ENCODE results near the gene BMPR1A.
"Not testable (repeated sequence)": the region's sequence is repeated elsewhere in the genome, so short reads cannot be mapped to it uniquely, and the experiment has no call there.

BMPR1A gene

DNA sequence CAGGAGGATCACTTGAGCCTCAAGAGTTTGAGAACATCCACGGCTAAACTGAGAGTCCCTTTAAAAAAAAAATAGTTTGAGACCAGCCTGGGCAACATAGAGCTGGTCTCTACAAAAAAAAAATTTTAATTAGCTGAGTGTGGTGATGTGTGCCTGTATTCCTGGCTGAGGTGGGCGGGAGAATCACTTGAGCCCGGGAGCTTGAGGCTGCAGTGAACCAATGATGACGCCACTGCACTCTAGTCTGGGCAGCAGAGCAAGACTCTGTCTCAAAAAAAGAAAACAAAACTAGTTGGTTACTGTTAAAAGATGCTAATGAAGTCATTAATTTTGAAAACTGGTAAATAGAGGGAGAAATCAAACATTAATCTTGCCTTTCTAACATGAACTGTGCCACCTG is 124.6 kb downstream of the BMPR1A start:
- DNase-seq (ENCODE audit: low spot score), result no peak

DNA sequence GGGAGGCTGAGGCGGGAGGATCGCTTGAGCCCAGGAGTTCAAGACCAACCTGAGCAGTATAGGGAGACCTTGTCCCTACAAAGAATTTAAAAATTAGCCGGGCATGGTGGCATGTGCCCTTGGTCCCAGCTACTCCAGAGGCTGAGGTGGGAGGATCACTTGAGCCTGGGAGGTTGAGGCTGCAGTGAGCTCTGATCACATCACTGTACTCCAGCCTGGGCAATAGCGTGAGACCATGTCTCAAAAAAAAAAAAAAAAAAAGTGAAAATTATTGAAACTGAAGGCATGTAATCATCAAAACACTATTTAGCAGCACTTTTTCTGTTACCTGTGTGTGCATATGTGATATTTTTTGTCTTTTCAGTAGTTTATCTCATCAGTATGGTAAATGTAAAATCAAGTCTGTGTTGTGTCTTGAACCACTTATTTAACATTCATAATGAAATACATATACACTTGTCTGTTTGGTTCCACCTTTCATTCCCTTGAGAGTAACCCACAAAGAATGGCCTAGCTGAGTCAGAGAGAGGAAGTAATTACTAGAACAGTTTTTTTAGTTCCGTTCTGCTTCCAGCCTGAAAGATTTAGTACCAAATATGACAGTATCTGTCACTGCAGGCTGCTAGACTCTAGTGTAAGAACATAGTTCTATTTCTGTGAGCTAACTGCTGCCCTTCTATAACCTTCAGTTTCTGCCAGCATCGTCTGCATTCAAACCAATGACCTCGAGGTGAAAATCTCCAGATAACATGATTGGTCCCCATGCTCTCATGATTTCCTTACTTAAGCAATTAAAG is 132.4 kb downstream of the BMPR1A start:
- DNase-seq (ENCODE audit: low spot score), result no peak

DNA sequence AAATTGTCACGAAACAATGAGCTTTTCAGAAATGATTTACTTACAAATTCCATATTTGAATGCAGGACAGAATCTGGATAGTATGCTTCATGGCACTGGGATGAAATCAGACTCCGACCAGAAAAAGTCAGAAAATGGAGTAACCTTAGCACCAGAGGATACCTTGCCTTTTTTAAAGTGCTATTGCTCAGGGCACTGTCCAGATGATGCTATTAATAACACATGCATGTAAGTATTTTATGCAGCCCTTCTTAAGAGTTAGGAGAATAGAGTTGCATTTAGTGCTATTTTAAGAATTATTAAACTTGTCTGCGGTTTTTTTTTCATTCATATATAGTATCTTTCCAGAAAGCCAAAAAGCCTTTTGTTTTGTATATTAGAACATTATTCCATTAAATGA is 133.6 kb downstream of the BMPR1A start:
- no peak for DNase-seq (ENCODE audit: low spot score)

DNA sequence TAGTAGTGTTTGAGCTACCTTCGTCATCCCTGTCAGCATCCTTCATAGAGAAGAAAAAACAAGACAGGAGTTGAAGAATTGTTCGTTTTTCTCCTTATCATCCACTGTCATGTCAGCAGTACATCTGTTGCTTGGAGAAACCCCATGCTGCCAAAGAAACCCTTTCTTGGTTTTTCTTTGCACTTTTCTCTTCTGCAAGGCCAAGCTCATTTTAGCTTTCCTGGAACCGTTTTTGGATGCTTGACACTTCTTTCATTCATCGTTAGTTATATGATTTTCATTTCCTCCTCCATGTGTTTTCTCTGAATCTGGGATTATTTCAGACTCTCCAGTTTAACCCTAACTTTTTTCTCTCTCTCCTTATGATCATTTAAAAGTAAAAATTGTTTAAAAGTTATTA is 142.1 kb downstream of the BMPR1A start:
- no peak for DNase-seq (ENCODE audit: low spot score)

DNA sequence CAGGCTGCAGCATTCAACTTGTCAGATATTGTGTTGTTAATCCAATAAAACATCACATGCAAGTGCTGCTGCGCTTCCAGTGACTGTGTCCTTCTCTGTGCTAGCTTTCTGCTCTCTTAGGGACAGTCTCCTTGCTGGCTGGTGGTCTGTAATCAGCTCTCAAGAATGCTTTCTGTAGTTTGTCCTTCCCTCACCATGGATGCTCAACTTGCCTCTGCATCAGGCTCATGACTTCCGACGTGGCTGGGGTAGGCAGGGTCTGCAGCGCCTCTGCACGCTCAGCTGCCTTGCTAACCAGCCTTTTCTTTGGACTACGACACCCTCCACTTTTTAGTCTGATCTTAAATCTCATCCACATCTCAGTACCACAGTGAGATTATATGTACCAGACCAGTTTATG is 142.7 kb downstream of the BMPR1A start:
- DNase-seq (ENCODE audit: low spot score), result no peak

DNA sequence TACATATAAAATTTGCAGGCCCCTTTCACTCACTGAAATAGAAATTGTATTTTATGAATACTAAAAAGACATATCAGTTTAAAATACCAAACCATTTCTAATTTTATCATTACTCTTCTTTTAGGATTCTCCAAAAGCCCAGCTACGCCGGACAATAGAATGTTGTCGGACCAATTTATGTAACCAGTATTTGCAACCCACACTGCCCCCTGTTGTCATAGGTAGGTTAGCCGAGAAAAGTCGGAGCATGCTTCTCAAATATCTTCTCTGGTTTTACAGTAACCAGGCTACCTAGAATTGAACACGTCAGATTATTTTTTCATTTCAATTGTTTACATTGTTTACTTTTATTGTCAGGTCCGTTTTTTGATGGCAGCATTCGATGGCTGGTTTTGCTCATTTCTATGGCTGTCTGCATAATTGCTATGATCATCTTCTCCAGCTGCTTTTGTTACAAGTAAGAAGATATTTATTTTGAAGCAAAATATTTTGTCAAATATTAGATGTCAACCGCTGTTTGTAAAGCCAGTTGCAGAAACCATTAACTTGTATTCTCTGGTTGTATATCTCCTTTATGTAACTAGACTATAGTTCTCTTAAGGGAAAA is 143.4 kb downstream of the BMPR1A start:
- peak; percentile 41 for DNase-seq (ENCODE audit: low spot score)

DNA sequence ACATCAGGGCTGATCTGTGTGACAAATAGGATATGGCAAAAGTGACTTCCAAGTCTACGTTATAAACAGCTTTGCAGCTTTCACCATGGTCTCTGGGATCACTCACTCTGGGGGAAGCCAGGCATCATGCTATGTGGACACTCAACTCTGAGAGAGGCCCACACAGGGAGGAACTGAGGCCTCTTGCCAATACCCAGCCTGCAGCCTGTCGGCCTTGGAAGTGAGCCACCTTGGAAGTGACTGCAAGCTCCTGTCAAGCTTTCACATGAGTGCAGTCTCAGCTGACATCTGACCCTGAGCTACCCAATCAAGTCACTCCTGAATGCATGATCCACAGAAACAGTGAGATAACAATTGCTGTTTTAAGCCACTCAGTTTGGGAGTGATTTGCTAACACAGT is 144.5 kb downstream of the BMPR1A start:
- DNase-seq (ENCODE audit: low spot score), result no peak

DNA sequence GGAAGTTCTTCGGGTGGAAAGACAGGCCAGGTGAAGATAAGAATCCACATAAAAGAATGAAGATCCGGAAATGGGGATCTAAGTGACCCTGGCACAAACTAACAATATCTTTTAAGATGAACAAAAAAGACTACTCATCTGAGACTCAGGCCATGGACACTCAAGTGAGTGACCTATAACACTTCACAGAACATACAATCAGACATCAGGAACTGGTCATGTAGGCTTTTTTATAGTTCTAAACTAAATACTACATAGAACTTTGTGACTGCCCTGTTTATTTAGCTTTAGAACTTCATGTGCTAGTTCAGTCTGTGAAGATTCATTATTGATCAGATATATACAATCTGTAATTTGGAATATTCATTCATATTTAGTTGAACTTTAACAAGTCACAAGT is 148.2 kb downstream of the BMPR1A start:
- DNase-seq (ENCODE audit: low spot score), result no peak

DNA sequence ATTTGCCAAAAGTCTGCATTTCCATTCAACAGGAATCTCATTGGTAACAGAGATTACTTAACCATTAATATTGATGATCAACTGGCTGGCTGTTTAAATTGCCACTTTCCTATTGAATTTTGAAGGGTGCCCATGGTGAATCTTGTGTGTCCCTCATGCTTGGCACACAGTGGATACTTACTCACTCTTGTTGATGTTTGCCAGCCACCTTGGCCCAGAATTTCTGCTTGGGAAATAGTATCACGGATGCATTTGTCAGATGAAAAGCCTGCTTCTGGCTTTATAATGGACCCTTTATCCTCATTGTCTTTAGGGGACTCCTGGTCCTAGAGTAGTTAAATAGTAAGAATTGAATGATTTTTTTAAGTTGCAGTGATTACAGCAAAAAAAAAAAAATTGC is 149.0 kb downstream of the BMPR1A start:
- no peak for DNase-seq (ENCODE audit: low spot score)

DNA sequence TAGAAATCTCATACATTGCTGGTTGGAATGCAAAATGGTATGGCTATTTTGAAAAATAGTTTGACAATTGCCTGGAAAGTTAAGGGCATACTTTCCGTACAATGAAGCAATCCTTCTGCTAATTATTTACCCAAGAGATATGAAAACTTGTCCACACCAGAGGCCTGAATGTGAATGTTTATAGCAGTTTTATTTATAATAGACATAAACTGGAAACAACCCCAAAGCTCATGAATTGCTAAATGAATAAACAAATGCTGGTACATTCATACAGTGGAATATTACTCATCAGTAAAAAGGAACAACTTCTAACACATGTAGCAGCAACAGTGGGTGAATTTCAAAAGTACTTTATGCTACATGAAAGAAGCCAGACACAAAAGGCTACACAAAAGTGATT is 158.3 kb downstream of the BMPR1A start:
- DNase-seq (ENCODE audit: low spot score), result no peak

DNA sequence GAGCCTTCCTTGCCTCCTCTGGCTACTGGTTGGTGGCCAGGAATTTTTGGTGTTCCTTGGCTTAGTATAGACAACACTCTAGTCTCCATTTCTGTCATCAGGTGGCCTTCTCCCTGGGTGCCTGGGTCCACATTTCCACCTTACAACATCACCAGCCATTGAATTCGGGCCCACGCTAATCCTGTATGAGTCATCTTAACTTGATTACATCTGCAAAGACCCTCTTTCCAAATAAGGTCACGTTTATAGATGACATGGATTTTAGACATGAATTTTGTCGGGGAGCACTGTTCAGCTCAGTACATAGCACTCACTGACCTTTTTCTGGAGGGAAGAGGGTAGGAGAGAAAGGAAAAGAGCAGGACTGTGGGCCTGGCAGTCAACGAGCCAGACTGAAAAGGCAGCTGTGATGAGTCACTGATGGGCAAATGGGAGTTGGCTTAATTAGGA is 161.6 kb downstream of the BMPR1A start:
- no peak for DNase-seq (ENCODE audit: low spot score)

DNA sequence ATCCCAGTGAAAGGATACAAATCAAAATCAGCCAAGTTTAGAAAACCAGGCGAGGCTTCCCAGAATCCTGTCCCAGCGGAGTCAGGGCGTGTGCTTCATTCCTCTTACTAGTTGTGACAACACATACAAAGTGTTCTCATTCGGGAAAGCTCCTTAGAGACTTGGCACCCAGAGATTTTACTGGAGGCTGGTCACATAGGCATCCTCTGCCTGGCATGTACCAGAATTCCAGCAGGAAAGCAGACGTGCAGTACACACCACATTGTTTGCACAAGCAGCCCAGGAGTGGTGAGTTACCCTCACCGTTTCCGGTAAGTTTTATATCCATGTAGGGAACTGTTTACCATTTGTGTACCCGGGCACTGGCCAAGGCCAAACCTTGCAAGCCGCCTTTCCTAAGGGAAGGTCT is 166.1 kb downstream of the BMPR1A start:
- DNase-seq (ENCODE audit: low spot score), result no peak

DNA sequence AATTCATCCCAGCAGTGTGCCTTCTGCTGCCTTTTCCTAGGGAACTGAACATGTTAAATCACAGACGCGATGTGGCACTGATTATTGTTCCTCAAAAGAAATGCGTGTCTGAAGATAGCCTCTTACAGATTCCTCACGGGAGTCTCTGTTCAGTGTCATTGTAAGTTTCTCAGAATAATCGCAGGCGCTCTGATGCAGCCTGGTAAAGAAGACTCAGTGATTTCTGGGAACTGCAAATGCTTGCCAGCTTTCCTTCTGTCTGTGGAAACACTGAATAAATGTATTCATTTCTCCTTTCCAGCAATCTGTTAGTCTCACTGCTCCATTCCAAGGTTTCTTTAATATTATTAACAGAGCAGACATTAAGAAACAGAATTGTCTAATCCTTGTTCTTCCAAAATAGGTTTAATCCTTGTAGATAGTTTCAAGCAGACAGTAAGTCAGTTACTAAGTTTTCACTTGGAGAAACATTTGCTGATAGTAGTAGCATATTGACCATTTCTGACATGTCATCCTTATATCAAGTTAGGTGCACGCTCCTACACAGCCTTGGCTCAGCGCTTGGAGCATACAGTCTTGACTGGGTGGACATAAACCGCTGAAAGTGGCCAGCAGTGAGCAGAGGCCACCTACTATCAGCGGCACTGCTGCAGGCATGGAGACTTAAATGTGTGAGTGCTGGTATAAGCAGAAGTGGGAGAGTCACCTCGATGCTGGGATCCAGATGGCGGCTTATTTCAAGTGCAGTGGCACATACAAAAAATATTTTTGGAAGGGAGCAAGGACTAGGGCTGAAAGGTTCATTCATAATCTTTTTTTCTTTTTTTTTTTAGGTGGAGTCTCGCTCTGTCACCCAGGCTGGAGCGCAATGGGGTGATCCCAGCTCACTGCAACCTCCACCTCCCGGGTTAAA is 173.3 kb downstream of the BMPR1A start:
- DNase-seq (ENCODE audit: low spot score), result no peak

DNA sequence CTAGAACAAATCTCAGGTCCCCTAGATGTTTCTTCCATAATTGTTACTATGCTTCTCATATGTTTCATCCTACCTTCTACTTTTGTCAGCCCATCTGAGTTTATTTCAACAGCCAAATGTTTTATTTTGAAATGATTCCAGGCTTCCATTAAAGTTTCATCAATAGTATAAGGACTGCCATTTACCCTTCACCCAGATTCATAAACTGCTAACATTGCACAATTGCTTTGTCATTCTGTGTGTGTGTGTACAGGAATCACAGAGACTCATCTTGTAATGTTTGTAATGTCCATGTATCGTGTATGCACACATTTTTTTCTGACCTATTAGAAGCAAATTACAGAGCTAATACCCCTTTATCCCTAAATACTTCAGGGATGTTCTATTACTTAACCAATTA is 175.5 kb downstream of the BMPR1A start:
- no peak for DNase-seq (ENCODE audit: low spot score)

DNA sequence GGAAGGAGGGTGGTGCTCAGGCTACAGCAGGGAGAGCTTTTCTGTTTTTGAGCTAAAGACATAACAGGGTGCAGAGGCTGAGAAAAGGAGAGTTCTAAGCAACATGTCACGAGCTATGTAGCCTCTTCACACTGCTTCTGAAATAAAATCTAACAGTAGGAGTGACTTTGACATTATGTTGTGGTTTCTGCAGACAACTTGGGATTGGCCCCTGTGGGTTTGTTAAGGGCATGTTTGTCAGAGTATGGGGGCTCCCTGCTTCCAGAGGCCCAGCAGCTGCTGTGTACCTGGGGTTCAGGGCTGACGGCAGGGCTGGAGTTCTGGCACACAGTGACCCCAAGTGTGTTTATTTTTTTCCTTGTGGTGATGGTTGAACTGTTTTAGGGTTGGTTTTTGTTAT is 176.3 kb downstream of the BMPR1A start:
- no peak for DNase-seq (ENCODE audit: low spot score)

DNA sequence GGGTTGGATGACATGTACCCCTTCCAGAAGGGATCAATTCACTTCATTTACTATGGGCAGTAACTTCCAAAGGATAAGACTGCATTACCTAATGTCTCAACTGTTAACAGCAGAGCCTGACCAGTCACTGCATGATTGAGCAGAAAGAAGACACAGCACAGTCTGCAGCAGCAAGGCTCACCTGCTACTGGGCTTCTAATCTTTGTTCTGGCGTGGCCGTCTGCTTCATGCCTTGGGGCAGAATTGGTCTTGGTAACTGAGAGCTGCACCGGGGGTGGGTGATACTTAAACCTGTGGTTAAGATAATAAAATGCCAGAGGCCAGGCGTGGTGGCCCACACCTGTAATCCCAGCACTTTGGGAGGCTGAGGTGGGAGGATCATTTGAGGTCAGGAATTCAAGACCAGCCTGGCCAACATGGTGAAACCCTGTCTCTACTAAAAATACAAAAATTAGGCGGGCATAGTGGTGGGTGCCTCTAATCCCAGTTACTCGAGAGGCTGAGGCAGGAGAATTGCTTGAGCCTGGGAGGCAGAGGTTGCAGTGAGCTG is 177.8 kb downstream of the BMPR1A start:
- DNase-seq (ENCODE audit: low spot score), result not testable (repeated sequence)

DNA sequence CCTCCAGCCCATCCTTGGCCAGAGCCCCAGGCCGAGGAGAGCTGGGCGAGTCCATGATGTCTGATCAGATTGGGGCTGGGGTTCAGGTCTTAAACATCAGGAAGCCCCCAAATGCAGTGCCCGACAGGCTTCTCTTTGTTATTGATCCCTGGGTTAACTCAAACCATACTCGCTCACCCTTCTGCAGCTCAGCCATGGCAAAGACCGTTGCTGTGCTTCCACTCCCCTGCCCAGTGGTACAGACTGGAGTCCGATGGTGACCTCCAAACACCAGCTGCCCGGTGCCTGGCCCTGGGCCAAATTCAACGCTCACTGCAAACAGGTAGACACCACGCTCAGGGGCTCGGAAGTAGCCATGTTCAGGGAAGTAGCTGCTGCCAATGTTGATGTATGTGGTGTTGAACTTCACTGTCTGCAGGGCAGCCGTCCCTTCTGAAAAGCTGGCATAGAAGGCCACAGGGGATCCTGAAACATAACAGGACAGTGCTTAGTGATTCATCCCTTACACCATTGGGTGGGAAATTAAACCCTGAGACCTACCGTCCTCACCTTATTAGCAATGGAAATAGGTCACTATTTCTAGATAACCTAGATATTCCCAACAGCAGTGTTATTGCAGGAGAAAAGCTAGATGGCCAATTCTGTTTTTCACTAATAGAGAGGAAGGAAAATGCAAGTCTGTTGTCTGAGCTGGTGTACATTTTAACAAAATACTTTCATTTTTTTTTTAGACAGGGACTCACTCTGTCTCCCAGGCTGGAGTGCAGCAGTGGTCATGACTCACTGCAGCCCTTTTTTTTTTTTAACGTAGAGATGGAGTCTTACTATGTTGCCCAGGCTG is 180.5 kb downstream of the BMPR1A start:
- DNase-seq (ENCODE audit: low spot score), result no peak

DNA sequence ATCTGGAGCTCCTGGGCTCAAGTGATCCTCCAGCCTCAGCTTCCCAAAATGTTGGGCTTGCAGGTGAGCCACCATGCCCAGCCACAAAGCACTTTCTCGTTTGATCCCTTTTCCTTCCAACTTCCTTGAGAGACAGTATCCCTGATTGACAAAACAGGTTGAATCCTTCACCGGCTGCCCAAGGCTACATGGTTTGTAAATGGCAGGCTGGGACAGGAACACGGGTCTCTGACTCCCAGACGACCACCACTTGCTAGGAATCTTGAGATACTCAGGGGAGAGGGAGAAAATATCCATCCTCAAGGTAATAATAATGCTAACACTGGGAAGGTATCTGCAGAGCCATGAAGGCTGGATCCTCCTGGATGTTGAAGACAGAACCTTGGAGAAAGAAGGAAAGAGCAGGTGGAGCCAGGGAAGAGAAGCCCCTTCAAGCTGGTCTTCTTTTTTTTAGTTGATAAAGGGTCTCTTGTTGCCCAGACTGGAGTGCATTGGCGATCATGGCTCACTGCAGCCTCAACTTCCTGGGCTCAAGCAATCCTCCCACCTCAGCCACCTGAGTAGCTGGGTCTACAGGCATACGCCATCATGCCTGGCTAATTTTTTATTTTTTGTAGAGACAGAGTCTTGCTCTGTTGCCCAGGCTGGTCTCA is 181.2 kb downstream of the BMPR1A start:
- no peak for DNase-seq (ENCODE audit: low spot score)

DNA sequence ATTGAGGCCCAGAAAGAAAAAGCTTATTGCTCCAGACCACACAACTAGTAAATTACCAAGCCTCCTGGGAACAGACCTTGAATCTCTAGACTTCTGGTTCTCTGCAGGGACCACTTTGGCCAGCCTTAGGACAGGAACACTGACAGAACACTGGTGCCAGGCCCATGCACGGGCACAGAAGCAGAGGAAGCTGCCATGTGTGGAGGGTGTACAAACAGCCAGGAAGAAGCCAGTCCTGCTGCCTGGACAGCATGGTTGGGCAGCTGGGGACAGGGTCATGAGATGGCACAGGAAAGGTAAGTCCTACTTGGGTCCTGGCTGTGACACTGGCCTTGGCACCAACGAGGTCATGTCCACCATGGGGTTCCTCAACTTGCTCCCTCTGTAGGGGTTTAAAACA is 181.8 kb downstream of the BMPR1A start:
- no peak for DNase-seq (ENCODE audit: low spot score)

DNA sequence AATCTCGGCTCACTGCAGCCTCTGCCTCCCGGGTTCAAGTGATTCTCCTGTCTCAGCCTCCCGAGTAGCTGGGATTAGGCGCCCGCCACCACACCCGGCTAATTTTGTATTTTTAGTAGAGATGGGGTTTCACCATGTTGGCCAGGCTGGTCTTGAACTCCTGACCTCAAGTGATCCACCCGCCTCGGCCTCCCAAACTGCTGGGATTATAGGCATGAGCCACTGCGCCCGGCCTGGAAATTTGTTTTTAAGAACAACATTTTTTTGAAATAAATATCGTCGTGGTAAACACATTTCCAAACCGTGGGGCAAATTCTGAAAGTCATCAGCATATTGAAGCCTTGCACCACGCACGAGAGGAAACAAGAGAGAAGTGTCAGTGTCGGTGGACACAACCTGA is 183.7 kb downstream of the BMPR1A start:
- DNase-seq (ENCODE audit: low spot score), result not testable (repeated sequence)

DNA sequence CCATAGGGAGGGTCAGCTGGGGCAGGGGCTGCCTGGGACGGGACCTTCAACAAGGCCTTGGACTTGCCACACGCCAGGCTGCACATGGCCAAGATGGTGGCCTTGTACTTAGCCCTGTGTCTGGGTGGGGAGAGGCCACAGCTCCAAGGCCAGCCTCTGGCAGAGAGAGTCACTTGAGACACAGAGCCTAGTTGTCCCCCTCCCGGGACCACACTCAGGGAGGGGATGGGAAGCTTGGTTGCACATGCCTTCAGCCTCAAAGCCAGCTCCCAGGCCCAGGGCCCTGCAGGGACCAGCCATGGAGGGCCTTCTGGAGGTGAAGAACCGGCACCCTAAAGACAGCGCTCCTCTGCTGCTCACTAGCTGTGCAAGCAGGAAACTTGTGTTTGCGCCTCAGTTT is 184.3 kb downstream of the BMPR1A start:
- DNase-seq (ENCODE audit: low spot score), result no peak
